Right atrium auricular region (tissue), 2 donors: Measurements from ENCODE around the gene NELL1. TPM values are rescaled to one million over a fixed set of nuclear protein-coding genes. Genes with fewer than 3 reads are reported as not detected.

Source experiments
- DNase-seq: peaks from one replicate; pipeline ENCODE4 v3.0.0-alpha.2; 2019; ENCODE audit warnings: low spot score
- H3K27ac ChIP-seq, 2 donors: fragments of 200-600 bp; sonication (generic); 1 replicate in 1 of 2; 2 replicates in 1 of 2; pipeline ENCODE4 v1.5.1; 2016 to 2019
- H3K27me3 ChIP-seq, 2 donors: fragments of 200-600 bp; sonication (generic); one replicate each; pipeline versions ENCODE4 v1.5.1 to v1.6.0; 2017 to 2019
- H3K36me3 ChIP-seq: fragments of 200-600 bp; sonication (generic); one replicate; pipeline ENCODE4 v1.5.1; 2016
- H3K4me1 ChIP-seq, 2 donors: fragments of 200-600 bp; sonication (generic); one replicate each; pipeline versions ENCODE4 v1.5.1 to v1.6.0; 2017 to 2019
- H3K4me3 ChIP-seq, 2 donors: fragments of 200-600 bp; sonication (generic); 1 replicate in 1 of 2; 2 replicates in 1 of 2; pipeline ENCODE4 v1.5.1; 2017 to 2019; ENCODE audit warnings: mild to moderate bottlenecking in 1 of 2, moderate library complexity in 1 of 2
- H3K9me3 ChIP-seq, 2 donors: fragments of 200-600 bp; sonication (generic); one replicate each; pipeline ENCODE4 v1.5.1; 2019
- CTCF ChIP-seq, 2 donors: fragments of 200-600 bp; sonication (generic); IDR thresholded peaks; one replicate each; pipeline ENCODE4 v1.5.1; 2019; ENCODE audit warnings: antibody characterized with exemption in 2 of 2
- total RNA-seq, 2 donors: library from RNA; depleted of rRNA; stranded (reverse); fragments of >200 nt; gene quantifications; one replicate each; pipeline ENCODE4 v1.1.0, GENCODE V29; 2016

NELL1 gene
- total RNA-seq, 2 donors from 2014 or later: not detected

GRCh38 chr11:20654038-20654437 is 15.3 kb upstream of the NELL1 start:
- Histone ChIP-seq H3K9me3 (no peaks in the 10 kb centered on the region), H3K4me3 (no peak overlapping the region), H3K4me1 (no peaks in the 10 kb centered on the region), H3K27ac (no peak overlapping the region), H3K36me3 (no peaks in the 10 kb centered on the region), H3K27me3 (no peaks in the 10 kb centered on the region)
- DNase-seq: no peak
- no peak for TF ChIP-seq CTCF (IDR thresholded peaks at IDR 0.05)

GRCh38 chr11:20656901-20657300 is 12.5 kb upstream of the NELL1 start:
- no peak overlapping the region for H3K4me3 ChIP-seq
- no peak for TF ChIP-seq CTCF (IDR thresholded peaks at IDR 0.05)
- no peaks in the 10 kb centered on the region for H3K27me3 ChIP-seq
- H3K27ac ChIP-seq: no peak overlapping the region
- no peaks in the 10 kb centered on the region for H3K9me3 ChIP-seq
- no peak for DNase-seq
- no peaks in the 10 kb centered on the region for H3K36me3 ChIP-seq
- no peaks in the 10 kb centered on the region for H3K4me1 ChIP-seq

GRCh38 chr11:20658135-20658534 is 11.3 kb upstream of the NELL1 start:
- no peak for TF ChIP-seq CTCF (IDR thresholded peaks at IDR 0.05)
- H3K4me3 ChIP-seq: no peak overlapping the region
- no peak for DNase-seq
- H3K4me1 ChIP-seq: no peaks in the 10 kb centered on the region
- no peaks in the 10 kb centered on the region for H3K9me3 ChIP-seq
- no peak overlapping the region for H3K27ac ChIP-seq
- no peaks in the 10 kb centered on the region for H3K27me3 ChIP-seq
- H3K36me3 ChIP-seq: no peaks in the 10 kb centered on the region

GRCh38 chr11:20661445-20661844 is 7.9 kb upstream of the NELL1 start:
- DNase-seq: no peak
- H3K36me3 ChIP-seq: no peaks in the 10 kb centered on the region
- H3K9me3 ChIP-seq: peaks cover 0 to 5% of the 10 kb centered on the region in 2 donors
- no peak overlapping the region for H3K4me3 ChIP-seq
- TF ChIP-seq CTCF (IDR thresholded peaks at IDR 0.05): no peak
- no peaks in the 10 kb centered on the region for H3K27me3 ChIP-seq
- H3K27ac ChIP-seq: no peak overlapping the region
- H3K4me1 ChIP-seq: no peaks in the 10 kb centered on the region

- no peaks in the 10 kb centered on the region for H3K4me1 ChIP-seq
- DNase-seq: no peak
- peaks cover 0 to 5% of the 10 kb centered on the region in 2 donors for H3K9me3 ChIP-seq
- TF ChIP-seq CTCF (IDR thresholded peaks at IDR 0.05): no peak
- no peaks in the 10 kb centered on the region for H3K36me3 ChIP-seq
- no peak overlapping the region for H3K4me3 ChIP-seq
- H3K27ac ChIP-seq: no peak overlapping the region
- no peaks in the 10 kb centered on the region for H3K27me3 ChIP-seq
Measured at GRCh38 chr11:20661850-20662249, 7.5 kb upstream of the NELL1 start.

- no peaks in the 10 kb centered on the region for H3K36me3 ChIP-seq
- DNase-seq: no peak
- TF ChIP-seq CTCF (IDR thresholded peaks at IDR 0.05): no peak
- no peak overlapping the region for H3K27ac ChIP-seq
- peaks cover 8% of the 10 kb centered on the region in 2 donors for H3K27me3 ChIP-seq
- H3K4me3 ChIP-seq: no peak overlapping the region
- peaks cover 0 to 18% of the 10 kb centered on the region in 2 donors for H3K4me1 ChIP-seq
- H3K9me3 ChIP-seq: peaks cover 0 to 5% of the 10 kb centered on the region in 2 donors
Measured at GRCh38 chr11:20668131-20668809, 1.1 kb upstream of the NELL1 start.
